Right ventricle myocardium superior (tissue), 1 donor: Measurements from ENCODE around the gene TAS1R2. TPM values are rescaled to one million over a fixed set of nuclear protein-coding genes. Genes with fewer than 3 reads are reported as not detected.
"Not testable (repeated sequence)": the region's sequence is repeated elsewhere in the genome, so short reads cannot be mapped to it uniquely, and the experiment has no call there.

Experiments used
- ATAC-seq: fragments of 200-7000 bp; cut with Tn5 transposase; one replicate; pipeline ENCODE4 v1.9.1; 2020; ENCODE audit warnings: mild to moderate bottlenecking; ENCODE audit not compliant: poor library complexity
- DNase-seq: peaks from one replicate; pipeline ENCODE4 v3.0.0-alpha.2; 2020
- intact Hi-C: fragments of 100-400 bp; cut with DNase I; formaldehyde crosslinking; loops from one replicate; pipeline ENCODE4 v1.11.2; 2022
- long read RNA-seq: library from polyadenylated mRNA; unstranded; transcript quantifications from one replicate; pipeline ENCODE4 v2.0.0, GENCODE V29; 2021
- total RNA-seq: library from RNA; stranded (reverse); fragmentation: NEBNext Ultra II Directional; extraction: Animal tissue kit (Norgen Biotek cat#: 25700); gene quantifications from one replicate; pipeline ENCODE4 v1.2.1, GENCODE V29; 2021
- donor health status: DM: no; HTN: yes; CAD: no; lungs with severe emphysema.

The TAS1R2 gene
- total RNA-seq, result not detected
- long read RNA-seq, result 0 reads

DNA sequence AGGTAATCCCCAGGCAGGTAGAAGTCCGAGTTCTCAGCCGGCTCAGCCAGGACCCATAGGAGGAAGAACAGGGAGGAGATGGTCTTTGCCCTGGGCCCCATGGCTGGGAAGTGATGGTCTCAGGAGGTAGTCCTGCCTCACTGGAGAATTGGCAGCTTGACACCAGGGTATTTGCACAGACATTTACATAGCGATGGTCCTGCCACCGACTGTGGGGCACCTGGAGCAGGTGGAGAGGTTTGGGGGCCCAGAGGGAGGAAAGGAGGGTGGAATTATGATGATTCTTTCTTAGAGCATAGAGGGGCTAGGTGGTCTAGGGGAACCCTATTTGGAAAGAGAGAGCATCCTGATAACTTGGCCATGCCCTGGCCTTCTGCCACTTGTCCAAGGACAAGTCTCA, at the start of gene TAS1R2:
TSS of gene TAS1R2 (minus strand) at position 101 of the 400 bp plus-strand sequence. CDS start at position 101, 0 bp downstream.
- ATAC-seq, result no peak
- no peak for DNase-seq
- intact Hi-C loops, result no loop called here

DNA sequence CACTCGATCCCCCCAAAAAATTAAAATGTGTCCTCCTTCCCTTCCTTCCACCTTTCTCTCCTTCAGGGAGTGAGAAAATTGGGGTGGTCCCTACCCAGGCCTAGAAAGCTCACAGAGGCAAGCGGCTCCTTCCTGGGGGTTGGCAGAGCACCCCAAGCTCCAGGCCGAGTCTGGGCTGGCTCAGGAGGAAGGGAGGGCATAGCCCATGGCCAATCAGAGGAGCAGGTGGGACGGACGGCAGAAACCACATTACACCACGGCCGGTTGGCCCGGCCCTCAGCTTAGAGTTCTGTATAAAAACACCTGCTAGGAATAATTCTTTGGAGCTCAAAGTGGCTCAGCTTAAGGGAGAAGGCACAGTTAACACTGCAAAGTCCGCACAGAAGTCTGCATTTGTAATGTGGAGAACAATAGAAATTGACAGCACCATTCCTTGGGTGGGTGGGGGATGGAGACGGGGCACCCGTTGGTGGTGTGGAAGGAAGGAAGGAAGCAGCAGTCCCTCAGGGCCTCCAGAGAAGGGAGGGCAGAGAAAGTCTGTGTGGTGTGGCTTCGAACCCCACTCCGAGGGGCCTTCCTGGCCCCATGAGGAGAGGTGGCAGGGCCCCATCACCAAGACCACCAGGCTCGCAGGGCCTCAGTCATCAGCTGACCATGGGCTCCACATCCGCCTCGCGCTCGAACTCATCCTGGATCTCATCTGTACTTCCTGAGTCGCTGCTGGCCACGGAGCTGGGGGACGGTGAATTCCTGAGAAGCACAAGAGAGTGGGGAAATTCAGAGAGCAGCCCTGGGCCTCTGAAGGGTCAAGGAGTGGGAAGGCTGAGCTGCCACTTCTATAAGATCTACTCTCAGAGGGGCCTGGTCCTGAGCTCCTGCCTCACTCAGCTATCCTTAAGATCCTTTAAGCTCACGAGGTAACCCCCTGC, 48.7 kb upstream of the TAS1R2 start:
- intact Hi-C loops, result no loop called here

DNA sequence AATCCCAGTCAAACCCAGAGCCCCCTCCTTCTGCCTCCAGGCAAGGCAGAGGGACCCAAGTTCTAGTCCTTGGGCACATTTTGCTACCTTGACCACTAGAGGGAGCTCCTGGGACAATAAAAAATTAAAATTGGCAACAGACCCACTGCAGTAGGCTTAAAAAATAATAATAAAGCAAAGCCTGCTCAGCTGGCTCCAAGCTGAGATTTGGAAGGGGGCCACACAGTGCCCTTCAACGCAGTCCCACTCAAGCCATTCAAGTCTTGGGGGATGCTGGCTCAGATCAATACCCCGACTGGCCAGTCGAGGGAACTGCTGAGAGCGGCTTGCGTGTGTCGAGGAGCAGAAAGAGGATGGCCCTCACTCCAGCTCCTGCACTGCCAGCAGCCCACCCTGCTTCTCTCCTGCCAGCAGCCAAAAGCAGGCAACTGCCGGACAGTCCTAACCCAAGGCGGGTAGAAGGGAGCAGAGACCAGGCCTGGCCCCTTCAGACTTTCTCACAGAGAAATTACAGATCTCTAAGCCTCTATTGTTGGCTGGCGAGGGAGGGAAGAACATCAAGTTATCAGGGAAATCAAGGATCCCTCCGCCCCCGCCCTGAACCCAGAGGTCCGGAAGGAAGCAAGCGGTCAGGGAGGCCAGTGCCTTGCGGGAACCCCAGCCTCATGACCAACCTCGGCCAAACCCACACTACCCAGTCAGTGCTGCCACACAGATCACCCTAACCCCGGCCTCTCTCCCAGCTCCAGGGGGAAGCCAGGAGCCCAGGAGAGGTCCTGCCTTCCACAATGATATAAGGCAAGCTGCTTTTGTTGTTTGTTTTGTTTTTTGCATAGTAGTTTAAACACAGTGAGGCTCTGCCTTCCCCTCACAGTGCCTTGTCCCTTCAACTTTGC, 47.8 kb upstream of the TAS1R2 start:
- intact Hi-C loops, result no loop called here
- peak; percentile 21 for ATAC-seq
- DNase-seq, result peak; percentile 74

More for the DNA sequence above, 48.7 kb upstream of the TAS1R2 start:
- ATAC-seq (peak; percentile 49), DNase-seq (peak; percentile 61)

DNA sequence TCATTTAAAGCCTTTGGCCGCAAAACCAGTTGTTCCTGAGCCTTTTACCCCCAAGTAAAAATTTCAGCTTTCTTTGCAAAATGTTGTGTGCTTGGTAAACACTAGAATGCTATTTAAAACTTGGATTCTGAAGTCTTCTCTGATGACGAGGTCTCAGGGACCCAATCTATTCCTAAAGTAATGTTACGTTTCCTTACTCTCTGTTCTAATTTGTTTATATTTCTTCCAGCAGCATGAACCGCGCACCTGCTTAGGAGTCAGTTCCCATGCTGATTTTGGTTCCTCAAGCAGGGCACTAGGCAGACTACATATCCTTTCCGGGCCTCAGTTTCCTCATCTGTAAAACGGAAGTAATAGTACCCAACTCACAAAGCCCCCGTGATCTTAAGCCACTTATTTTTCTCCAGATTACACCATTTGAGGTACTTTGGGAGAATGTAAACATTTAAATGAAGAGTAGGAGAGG, 43.9 kb upstream of the TAS1R2 start:
- ATAC-seq, result no peak
- intact Hi-C loops, result no loop called here
- no peak for DNase-seq

- intact Hi-C loops, result no loop called here
- ATAC-seq (peak; percentile 98), DNase-seq (peak; percentile 99)
Measured at GRCh38 chr1:18902523-18903290, 43.2 kb upstream of the TAS1R2 start, which contains the start of gene ALDH4A1. Gene ALDH4A1, minus strand, starts transcription at chr1:18902555. Its CDS starts 32 bp downstream, at chr1:18902523.

DNA sequence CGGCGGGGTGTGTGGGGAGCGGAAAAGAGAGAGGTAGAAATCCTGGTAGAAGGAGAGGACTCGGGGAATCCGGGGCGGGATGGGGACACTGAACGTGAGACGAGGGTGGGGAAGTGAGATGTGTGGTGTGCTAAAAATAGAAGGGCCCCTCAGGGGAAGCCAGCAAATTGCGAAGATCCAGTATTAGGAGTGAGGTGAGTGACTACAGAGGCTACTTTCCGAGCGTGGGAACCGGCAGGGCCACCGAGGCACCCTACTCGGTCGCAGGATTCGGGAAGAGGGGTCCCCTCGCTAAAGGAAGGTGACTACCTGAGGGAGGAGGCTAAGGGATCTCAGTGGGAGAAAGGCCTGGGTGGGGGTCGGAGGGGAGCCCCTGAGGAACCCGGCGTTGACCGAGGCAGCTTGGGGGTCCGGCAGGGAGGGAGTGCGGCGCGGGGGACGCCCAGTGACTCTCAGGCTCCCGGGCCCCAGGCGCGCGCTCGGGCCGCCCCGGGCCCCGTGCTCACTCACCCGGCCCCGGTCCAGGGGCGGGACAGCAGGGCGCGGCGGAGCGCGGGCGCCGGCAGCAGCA, 42.6 kb upstream of the TAS1R2 start:
- intact Hi-C loops, result no loop called here
- ATAC-seq (peak; percentile 3), DNase-seq (no peak)

DNA sequence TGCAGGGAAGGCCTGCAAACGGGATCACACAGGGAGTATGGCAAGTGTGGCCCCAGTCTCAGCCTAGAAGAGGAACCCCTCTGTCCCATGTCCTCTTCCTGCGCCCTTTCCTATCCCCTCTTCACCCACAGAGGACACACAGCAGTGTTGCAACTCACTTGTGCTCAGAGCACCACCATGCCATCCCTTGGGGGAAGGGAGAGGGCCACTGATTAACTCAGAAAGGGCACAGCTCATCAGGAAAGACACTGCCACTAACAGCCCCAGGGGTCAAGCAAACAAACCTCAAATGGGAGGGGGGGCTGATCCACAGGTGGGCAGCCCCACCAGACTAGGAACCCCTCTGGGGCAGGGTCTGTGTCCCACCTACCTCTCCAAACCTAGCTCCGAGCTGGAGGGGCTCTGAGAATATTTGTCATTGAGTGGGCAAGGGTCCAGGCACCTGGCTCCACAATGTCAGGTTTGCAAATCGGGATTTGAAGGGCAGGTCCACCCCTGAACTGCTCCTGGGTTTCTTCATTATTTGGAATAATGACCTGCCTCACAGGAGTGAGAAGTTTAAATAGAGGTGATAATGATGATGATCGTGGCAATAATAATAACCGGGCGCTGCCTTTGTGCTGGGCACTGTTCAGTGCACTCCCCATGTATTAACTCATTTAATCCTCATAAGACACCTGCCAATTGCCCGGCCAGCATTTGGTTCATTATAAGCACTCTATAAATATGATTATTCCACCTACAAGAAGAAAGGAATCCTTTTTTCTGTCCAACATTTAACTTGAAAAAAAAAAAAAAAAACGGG, 41.9 kb upstream of the TAS1R2 start:
- no peak for DNase-seq
- ATAC-seq, result no peak
- intact Hi-C loops, result no loop called here

GRCh38 chr1:18900303-18900841, 40.9 kb upstream of the TAS1R2 start:
- ATAC-seq (no peak), DNase-seq (no peak)
- intact Hi-C loops, result no loop called here

DNA sequence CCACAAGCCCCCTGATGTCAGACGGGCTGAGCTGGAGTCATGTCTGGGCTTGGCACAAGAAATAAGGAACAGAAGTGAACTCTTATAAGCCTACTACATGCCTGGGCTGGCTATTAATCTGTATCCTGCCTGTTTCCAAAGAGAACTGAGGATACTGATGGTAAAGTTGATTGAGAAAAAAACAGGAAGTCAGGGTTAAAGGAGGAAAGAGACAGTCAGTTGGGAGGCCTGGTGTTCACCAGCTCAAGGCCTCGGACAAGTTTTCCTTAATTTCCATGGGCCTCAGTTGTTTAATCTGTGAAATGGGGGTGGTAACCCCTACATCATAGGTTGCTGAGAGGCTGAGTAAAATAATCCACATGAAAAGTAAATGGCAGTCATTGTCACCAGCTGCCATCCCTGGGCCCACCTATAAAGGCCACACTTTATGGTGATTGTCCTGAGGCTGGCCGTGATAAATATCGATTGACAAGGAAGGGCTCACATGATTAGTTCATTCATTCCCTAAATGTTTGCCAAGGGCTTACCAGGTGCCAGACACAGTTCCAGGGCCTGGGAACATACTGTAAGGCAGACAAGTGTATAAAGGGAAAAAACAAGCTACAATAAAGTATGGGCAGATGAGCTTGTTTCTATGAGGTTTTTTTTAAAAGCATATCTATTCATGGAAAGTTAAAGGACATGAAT, 40.0 kb upstream of the TAS1R2 start:
- no peak for DNase-seq
- intact Hi-C loops, result loop anchor here (5.0 kb wide), 1 partner anchor 193 kb away; no protein-coding TSS in a partner anchor
- ATAC-seq, result no peak

- DNase-seq, result no peak
- intact Hi-C loops, result loop anchor here (5.0 kb wide), 1 partner anchor 194 kb away; no protein-coding TSS in a partner anchor
- ATAC-seq, result no peak
Measured at GRCh38 chr1:18898567-18898966, 39.1 kb upstream of the TAS1R2 start.

DNA sequence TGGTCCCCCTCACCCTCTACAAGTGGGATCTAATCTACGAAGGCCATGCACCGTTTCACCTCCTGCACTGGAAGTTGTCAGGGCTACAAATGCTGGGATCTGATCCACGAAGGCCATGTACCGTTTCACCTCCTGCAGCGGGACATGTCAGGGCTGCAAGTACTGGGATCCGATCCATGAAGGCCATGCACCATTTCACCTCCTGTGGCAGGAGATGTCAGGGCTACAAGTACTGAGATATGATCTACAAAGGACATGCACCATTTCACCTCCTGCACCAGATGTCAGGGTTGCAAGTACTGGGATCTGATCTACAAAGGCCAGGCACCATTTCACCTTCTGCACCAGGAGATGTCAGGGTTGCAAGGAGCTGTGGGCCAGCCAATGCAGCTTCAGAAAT, 35.9 kb upstream of the TAS1R2 start:
- DNase-seq, result no peak
- ATAC-seq, result no peak
- intact Hi-C loops, result loop anchor here (5.0 kb wide), 1 partner anchor 197 kb away; no protein-coding TSS in a partner anchor

GRCh38 chr1:18893120-18893519, 33.7 kb upstream of the TAS1R2 start:
- ATAC-seq (no peak), DNase-seq (no peak)
- intact Hi-C loops, result no loop called here

- DNase-seq, ATAC-seq, intact Hi-C loops: not testable (repeated sequence)
Measured at GRCh38 chr1:18891858-18892257, 32.4 kb upstream of the TAS1R2 start.

- DNase-seq (no peak), ATAC-seq (no peak)
Measured at GRCh38 chr1:18891426-18891780, 31.9 kb upstream of the TAS1R2 start.

DNA sequence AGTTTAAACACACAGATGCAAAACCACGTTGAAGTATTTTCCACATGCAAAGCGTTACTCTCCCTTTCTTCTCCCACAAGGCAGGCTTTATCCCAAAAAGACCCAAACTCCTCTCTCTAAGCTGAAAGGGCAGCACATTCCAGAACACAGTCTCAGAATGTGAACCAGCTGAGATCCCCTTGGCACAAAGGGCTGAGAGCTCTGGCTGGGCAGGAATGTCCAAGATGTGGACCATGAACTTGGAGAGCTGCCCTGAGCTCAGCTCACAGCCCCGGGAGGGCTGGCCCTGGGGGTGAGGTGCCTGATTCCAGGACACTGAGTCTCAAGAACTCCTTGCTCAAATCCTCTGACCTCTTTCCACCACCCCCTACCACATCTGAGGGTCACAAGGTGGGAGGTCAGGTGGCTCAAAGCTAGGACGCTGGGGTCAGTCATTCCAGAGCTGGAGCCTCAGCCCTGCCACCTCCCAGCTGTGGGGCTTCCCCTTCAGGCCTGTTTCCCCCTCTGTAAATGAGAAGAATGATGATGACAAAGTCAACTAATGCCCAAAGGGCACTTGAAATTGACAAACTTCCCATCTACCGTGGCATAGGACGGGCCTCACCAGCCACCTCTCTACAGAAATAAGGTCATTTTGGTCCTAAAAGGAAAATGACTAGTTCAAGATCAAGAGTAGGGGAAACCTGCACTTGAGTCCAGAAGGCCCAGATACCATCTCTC, 31.4 kb upstream of the TAS1R2 start:
- ATAC-seq (peak; percentile 29), DNase-seq (no peak)
- intact Hi-C loops, result no loop called here

More at GRCh38 chr1:18891426-18891780, 31.9 kb upstream of the TAS1R2 start:
- intact Hi-C loops, result no loop called here

GRCh38 chr1:18886003-18886335, 26.5 kb upstream of the TAS1R2 start:
- no peak for DNase-seq
- no peak for ATAC-seq
- intact Hi-C loops, result no loop called here
